AG09309 (cell line): ENCODE data around the gene ASPDH.

Source experiments
- DNase-seq: peaks from one replicate; pipeline ENCODE4 v3.0.0-alpha.2; 2010; ENCODE audit warnings: low read depth
- H3K4me3 ChIP-seq: 2 replicates; pipeline ENCODE4 v1.5.1; 2011; ENCODE audit warnings: mild to moderate bottlenecking, low read depth, low read length, moderate library complexity; ENCODE audit not compliant: control insufficient read depth
- TF ChIP-seq, protein P1 (sequence below): IDR thresholded peaks from 2 replicates; pipeline ENCODE4 v1.5.1; 2011; ENCODE audit warnings: mild to moderate bottlenecking, low read depth, low read length, inconsistent platforms; ENCODE audit not compliant: insufficient read depth, control insufficient read depth; ENCODE audit errors: missing control alignments

The ASPDH gene

DNA sequence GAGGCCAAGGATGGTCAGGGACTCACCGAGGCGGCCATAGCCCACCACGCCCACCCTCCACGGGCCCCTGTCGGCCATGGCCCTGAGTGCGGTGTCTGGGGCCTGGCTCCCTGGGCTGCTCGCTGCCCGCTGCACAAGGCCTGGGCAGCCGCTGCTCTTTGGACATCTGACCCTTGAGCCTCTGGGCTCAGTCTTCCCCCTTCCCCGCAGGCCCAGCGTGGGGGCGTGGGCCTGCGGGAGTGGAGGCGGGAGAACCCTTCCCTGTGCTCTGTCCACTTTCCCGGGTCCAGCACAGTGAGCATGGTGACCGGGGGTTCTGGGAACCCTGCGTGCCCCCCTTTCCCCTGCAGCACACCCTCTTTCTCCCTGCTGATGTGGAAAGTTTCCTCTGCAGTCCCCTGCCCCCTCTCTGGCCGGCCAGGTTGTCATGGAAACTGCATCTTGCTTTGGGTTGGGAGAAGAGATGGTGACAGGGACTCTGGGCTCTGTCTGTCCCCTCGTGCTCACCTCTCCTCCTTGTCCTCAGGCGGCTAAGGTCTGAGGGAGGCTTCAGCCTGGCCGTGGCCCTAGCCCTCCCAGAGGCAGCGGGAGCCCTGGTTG lies at the start of gene ASPDH:
Gene ASPDH (minus strand): TSS at position 168 of the 600 bp plus-strand sequence. CDS start 90 bp downstream, at position 78.
- no peak within 1 kb of the TSS for H3K4me3 ChIP-seq
- DNase-seq, result no peak
- TF ChIP-seq, protein P1, sequence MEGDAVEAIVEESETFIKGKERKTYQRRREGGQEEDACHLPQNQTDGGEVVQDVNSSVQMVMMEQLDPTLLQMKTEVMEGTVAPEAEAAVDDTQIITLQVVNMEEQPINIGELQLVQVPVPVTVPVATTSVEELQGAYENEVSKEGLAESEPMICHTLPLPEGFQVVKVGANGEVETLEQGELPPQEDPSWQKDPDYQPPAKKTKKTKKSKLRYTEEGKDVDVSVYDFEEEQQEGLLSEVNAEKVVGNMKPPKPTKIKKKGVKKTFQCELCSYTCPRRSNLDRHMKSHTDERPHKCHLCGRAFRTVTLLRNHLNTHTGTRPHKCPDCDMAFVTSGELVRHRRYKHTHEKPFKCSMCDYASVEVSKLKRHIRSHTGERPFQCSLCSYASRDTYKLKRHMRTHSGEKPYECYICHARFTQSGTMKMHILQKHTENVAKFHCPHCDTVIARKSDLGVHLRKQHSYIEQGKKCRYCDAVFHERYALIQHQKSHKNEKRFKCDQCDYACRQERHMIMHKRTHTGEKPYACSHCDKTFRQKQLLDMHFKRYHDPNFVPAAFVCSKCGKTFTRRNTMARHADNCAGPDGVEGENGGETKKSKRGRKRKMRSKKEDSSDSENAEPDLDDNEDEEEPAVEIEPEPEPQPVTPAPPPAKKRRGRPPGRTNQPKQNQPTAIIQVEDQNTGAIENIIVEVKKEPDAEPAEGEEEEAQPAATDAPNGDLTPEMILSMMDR, result no peak

DNA sequence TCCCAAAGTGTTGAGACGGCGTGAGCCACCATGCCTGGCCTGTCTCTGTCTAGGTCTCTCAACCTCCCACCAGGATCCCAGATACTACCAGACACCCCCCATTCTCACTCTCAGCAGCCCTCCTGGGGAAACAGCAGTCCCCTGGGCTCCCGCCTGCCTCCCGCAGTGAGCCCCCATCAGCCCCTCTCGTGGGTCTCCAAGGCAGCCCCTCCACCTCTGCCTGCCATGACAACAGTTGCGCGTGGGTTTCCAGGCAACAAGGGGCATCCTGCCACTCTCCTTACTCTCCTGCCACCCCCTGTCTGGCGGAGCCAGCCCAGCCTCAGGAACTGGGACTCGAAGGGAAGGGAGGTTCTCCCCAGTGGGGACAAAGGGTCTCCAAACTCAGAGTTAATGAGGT lies 49.3 kb upstream of the ASPDH start:
- DNase-seq, result no peak
- no peak overlapping the region for H3K4me3 ChIP-seq
- TF ChIP-seq, protein P1, result no peak

DNA sequence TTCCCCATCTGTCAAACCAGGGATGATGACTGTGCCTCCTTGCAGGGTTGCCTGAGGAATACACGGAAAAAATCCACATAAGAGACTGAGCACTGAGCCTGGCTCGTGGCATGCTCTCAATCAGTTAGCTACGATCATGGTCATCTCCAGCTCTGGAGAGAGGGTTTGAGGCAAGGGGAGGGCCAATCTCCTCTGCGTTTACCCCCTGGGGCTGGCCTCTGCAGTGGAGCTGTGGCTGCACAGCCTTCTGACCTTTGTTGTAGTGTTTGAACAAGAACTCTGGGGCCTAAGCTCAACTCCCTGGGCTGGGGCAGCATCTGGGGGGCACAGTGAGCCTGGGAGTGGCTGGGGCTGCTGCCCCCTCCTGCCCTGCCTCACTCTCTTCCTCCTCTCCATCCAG lies 48.6 kb upstream of the ASPDH start:
- DNase-seq, result no peak
- no peak overlapping the region for H3K4me3 ChIP-seq
- TF ChIP-seq, protein P1, result no peak

DNA sequence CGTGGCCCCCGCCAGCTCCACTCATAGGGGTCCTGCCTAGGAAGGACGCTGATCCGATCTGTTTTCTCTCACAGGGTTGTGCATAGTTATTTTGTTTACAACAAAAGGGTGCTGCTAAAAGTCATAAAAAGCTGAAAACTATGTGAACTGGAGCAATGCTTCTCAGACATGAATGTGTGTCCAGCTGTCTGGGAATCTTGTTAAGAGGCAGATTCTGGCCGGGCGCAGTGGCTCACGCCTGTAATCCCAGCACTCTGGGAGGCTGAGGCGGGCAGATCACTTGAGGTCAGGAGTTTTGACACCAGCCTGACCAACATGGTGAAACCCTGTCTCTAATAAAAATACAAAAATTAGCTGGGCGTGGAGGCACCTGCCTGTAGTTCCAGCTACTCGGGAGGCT lies 45.9 kb upstream of the ASPDH start:
- DNase-seq, result no peak
- H3K4me3 ChIP-seq, result no peak overlapping the region
- TF ChIP-seq, protein P1, result no peak

DNA sequence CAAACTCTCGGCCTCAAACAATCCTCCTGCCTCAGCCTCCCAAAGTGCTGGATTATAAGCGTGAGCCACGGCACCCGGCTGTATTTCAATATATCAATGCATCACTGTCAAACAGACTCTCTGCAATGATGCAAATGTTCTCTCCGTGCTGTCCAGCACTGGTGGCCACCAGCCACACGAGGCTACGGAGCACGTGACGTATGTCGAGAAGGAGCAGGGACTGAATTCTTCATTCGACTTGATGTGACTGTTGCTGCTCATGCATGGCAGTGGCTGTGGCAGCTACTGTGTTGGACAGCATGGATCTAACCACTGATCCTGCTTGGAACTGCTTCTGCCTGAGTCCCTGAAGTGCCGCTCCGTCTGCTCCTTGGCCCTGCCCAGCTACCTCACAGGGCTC lies 44.7 kb upstream of the ASPDH start:
- TF ChIP-seq, protein P1, result no peak
- H3K4me3 ChIP-seq, result no peak overlapping the region
- DNase-seq, result no peak

DNA sequence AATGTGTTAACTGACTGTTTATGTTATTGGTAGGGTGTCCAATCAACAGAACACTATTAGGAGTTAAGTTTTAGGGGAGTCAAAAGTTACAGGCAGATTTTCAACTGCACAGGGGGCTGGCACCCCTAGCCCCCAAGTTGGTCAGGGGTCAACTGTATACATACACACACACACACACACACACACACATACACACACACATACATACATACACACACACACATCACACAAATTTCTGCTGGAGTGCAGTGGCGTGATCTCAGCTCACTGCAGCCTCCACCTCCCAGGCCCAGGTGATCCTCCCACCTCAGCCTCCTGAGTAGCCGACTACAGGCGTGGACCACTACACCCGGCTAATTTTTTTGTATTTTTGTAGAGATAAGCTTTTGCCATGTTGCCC lies 44.3 kb upstream of the ASPDH start:
- DNase-seq, result no peak
- TF ChIP-seq, protein P1, result no peak
- no peak overlapping the region for H3K4me3 ChIP-seq
